ENCODE measurements around the gene METAP1D. TPM values are rescaled to one million over a fixed set of nuclear protein-coding genes. Genes with fewer than 3 reads are reported as not detected.

METAP1D gene
- total RNA-seq, 1 experiment from 2014 or later, result 15.8 TPM

GRCh38 chr2:171966688-171967087, 33.1 kb upstream of the METAP1D start:
- CTCF ChIA-PET, result no interaction called here
- Histone ChIP-seq H4K20me1 (ENCODE audit: insufficient read depth) (peaks cover 4% of the 10 kb centered on the region; the same call in 1 of the 2 replicates), H2AFZ (ENCODE audit: low read depth, low read length, poor library complexity, severe bottlenecking) (no peak overlapping the region), H3K4me1 (ENCODE audit: control insufficient read depth in 1 of 2, insufficient read depth in 2 of 2, low read length in 2 of 2) (no peaks in the 10 kb centered on the region), H3K4me2 (ENCODE audit: low read length) (no peak overlapping the region), H3K9ac (ENCODE audit: low read length) (no peak overlapping the region), H3K27me3 (ENCODE audit: insufficient read depth, low read length) (no peaks in the 10 kb centered on the region), H3K79me2 (ENCODE audit: insufficient read depth, low read length) (peaks cover 3% of the 10 kb centered on the region; the same call in 1 of the 2 replicates), H3K4me3 (replicated peaks in 1 of 2; ENCODE audit: low read depth in 1 of 2, low read length in 2 of 2) (no peak overlapping the region), H3K36me3 (ENCODE audit: control insufficient read depth in 1 of 2, insufficient read depth in 2 of 2, low read length in 2 of 2) (peaks cover 4 to 10% of the 10 kb centered on the region in 2 experiments; a peak in 2 of 4 replicates), H3K27ac (ENCODE audit: low read depth, low read length) (no peak overlapping the region), H3K9me3 (ENCODE audit: control insufficient read depth in 1 of 2, insufficient read depth in 1 of 2, low read depth in 1 of 2, low read length in 2 of 2) (no peaks in the 10 kb centered on the region), H3K9me2 (ENCODE audit: insufficient read depth) (no peaks in the 10 kb centered on the region)
- RAD21 ChIA-PET (ENCODE audit: low non-redundant PET in 1 of 2, low total read pairs in 2 of 2, uncharacterized antibody in 2 of 2, unreplicated experiment in 2 of 2), result no interaction called here
- no TSS peak for BruUV-seq (replicated peaks)
- ATAC-seq, result no peak
- TF ChIP-seq SRF (IDR thresholded peaks at IDR 0.05; ENCODE audit: low read depth), result no peak
- TF ChIP-seq ZNF274 (IDR thresholded peaks at IDR 0.05; ENCODE audit: low read depth, low read length), result no peak
- no peak for TF ChIP-seq POLR2AphosphoS5 (IDR thresholded peaks at IDR 0.05; ENCODE audit: low read depth, low read length)
- TF ChIP-seq JUND (IDR thresholded peaks at IDR 0.05), result no peak
- no peak for TF ChIP-seq EZH2phosphoT487 (IDR thresholded peaks at IDR 0.05; ENCODE audit: borderline replicate concordance)
- no peak for TF ChIP-seq MAX (IDR thresholded peaks at IDR 0.05)
- no peak for TF ChIP-seq POLR2A (IDR thresholded peaks at IDR 0.05; ENCODE audit: borderline replicate concordance, extremely low read depth, insufficient read depth, insufficient read length)
- no peak for TF ChIP-seq EGR1 (IDR thresholded peaks at IDR 0.05; ENCODE audit: low read depth)
- TF ChIP-seq SIN3A (IDR thresholded peaks at IDR 0.05; ENCODE audit: low read depth), result no peak
- DNase-seq (ENCODE audit: low read depth, low spot score), result no peak
- intact Hi-C loops (cut with micrococcal nuclease), result no loop called here
- POLR2A ChIA-PET, result no interaction called here

- peaks cover 3% of the 10 kb centered on the region; the same call in 1 of the 2 replicates for H3K79me2 ChIP-seq (ENCODE audit: insufficient read depth, low read length)
- no peak overlapping the region for H3K4me3 ChIP-seq (replicated peaks in 1 of 2; ENCODE audit: low read depth in 1 of 2, low read length in 2 of 2)
- ChIA-PET POLR2A (no interaction called here), CTCF (no interaction called here), RAD21 (ENCODE audit: low non-redundant PET in 1 of 2, low total read pairs in 2 of 2, uncharacterized antibody in 2 of 2, unreplicated experiment in 2 of 2) (no interaction called here)
- H3K27me3 ChIP-seq (ENCODE audit: insufficient read depth, low read length), result no peaks in the 10 kb centered on the region
- H4K20me1 ChIP-seq (ENCODE audit: insufficient read depth), result peaks cover 2% of the 10 kb centered on the region; the same call in 1 of the 2 replicates
- ATAC-seq, result no peak
- BruUV-seq (replicated peaks), result no TSS peak
- peaks cover 4 to 10% of the 10 kb centered on the region in 2 experiments; a peak in 2 of 4 replicates for H3K36me3 ChIP-seq (ENCODE audit: control insufficient read depth in 1 of 2, insufficient read depth in 2 of 2, low read length in 2 of 2)
- H3K9me3 ChIP-seq (ENCODE audit: control insufficient read depth in 1 of 2, insufficient read depth in 1 of 2, low read depth in 1 of 2, low read length in 2 of 2), result no peaks in the 10 kb centered on the region
- H3K9me2 ChIP-seq (ENCODE audit: insufficient read depth), result no peaks in the 10 kb centered on the region
- TF ChIP-seq EZH2 (IDR thresholded peaks at IDR 0.05) (no peak), EGR1 (IDR thresholded peaks at IDR 0.05; ENCODE audit: low read depth) (no peak), POLR2A (IDR thresholded peaks at IDR 0.05; ENCODE audit: borderline replicate concordance, extremely low read depth, insufficient read depth, insufficient read length) (no peak), ZBTB33 (IDR thresholded peaks at IDR 0.05; ENCODE audit: extremely low read depth, insufficient replicate concordance, low read length) (no peak), POLR2AphosphoS5 (IDR thresholded peaks at IDR 0.05; ENCODE audit: low read depth, low read length) (no peak), YY1 (IDR thresholded peaks at IDR 0.05; ENCODE audit: extremely low read depth, insufficient replicate concordance, low read depth, low read length) (no peak), SIN3A (IDR thresholded peaks at IDR 0.05; ENCODE audit: low read depth) (no peak)
- H2AFZ ChIP-seq (ENCODE audit: low read depth, low read length, poor library complexity, severe bottlenecking), result no peak overlapping the region
- H3K4me2 ChIP-seq (ENCODE audit: low read length), result no peak overlapping the region
- intact Hi-C loops (cut with micrococcal nuclease), result no loop called here
- DNase-seq (ENCODE audit: low read depth, low spot score), result no peak
- no peak overlapping the region for H3K9ac ChIP-seq (ENCODE audit: low read length)
- H3K27ac ChIP-seq (ENCODE audit: low read depth, low read length), result no peak overlapping the region
- H3K4me1 ChIP-seq (ENCODE audit: control insufficient read depth in 1 of 2, insufficient read depth in 2 of 2, low read length in 2 of 2), result no peaks in the 10 kb centered on the region
Observed at GRCh38 chr2:171968509-171968908, 31.2 kb upstream of the METAP1D start.

Data from HCT116 (cell line).